HUDEP-2 (cell line): Measurements from ENCODE around the gene TECPR1.

Source experiments
- DNase-seq, 76 experiments: peaks; one replicate each; lab custom pipeline; 2025; ENCODE audit not compliant: unreplicated experiment in 76 of 76; lab: John Stamatoyannopoulos, UW

The TECPR1 gene

DNA sequence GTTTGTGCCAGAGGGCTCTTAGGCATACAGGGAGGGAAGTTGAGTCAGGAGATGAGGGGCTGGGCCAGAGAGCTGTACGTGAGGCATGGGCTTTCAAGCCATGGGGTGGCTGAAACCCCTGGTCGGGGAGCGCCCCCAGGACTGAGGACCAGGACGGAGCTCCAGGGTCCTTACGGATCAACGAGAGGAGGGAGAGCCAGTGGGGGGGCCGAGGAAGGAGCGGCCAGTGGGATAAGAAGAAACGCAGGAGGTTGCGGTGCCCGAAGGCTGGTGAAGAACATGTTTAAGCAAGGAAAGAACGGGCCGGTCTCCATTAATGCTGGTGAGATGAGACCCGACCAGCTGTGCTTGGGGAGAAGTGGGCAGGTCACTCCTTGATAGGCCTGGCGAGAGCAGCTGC is 84.4 kb downstream of the TECPR1 start:
- DNase-seq, result no peak

DNA sequence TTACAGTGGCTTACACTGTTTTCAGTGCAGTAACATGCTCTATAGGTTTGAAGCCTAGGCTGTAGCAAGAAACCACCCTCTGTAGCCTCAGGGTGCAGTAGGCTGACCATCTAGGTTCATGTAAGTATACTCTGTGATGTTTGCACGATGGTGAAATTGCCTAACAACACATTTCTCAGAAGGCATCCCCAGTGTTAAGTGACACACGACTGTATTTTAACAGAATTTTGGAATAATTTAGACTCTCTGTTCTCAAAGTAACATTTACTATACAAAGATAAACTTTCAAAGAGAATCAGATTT is 85.4 kb downstream of the TECPR1 start:
- no peak for DNase-seq

DNA sequence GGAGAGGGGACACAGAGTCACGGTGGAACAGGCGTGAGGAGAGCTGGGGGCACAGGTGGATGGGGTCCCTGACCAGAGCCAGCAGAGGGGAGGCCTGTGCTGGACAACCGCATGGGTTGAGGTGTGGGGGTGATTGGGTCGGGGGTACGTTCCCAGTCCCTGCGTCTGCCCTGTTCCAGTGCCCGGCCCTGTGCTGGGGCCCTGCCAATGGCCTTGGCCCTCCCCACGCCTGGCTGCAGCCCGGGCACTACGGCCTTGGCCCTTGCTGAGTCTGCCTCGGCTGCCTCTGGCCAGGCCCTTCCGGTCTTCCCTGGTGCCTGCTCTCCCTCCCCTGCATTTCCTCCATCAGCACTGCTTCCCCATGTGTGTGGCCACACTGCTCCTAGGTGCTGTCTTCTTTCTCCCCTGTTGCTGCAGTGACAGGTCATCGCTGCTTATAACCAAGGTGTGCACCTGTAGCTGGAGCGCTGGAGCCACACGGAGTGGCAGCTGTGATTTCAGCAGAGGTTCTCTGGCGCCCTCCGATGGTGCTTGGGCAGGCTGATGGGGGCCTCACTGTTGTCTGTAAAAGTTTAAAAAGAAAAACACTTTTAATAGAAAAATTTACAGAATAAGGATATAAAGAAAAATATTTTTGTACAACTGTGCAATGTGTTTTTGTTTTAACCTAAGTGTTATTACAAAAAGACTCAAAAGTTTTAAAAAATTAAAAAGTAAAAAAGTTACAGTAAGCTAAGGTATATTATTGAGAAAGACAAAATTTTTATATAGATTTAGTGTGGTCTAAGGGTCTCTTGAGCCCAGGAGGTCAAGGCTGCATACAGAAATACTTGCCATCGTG is 86.0 kb downstream of the TECPR1 start:
- DNase-seq, result peak in 19 of 76 experiments; percentile 2 to 36 (median 9)
